Right atrium auricular region (tissue), 2 donors: Measurements from ENCODE around the gene ZBTB5. TPM values are rescaled to one million over a fixed set of nuclear protein-coding genes. Genes with fewer than 3 reads are reported as not detected.

Source experiments
- DNase-seq: peaks from one replicate; pipeline ENCODE4 v3.0.0-alpha.2; 2019; ENCODE audit warnings: low spot score
- H3K27ac ChIP-seq, 2 donors: fragments of 200-600 bp; sonication (generic); 1 replicate in 1 of 2; 2 replicates in 1 of 2; pipeline ENCODE4 v1.5.1; 2016 to 2019
- H3K27me3 ChIP-seq, 2 donors: fragments of 200-600 bp; sonication (generic); one replicate each; pipeline versions ENCODE4 v1.5.1 to v1.6.0; 2017 to 2019
- H3K36me3 ChIP-seq: fragments of 200-600 bp; sonication (generic); one replicate; pipeline ENCODE4 v1.5.1; 2016
- H3K4me1 ChIP-seq, 2 donors: fragments of 200-600 bp; sonication (generic); one replicate each; pipeline versions ENCODE4 v1.5.1 to v1.6.0; 2017 to 2019
- H3K4me3 ChIP-seq, 2 donors: fragments of 200-600 bp; sonication (generic); 1 replicate in 1 of 2; 2 replicates in 1 of 2; pipeline ENCODE4 v1.5.1; 2017 to 2019; ENCODE audit warnings: mild to moderate bottlenecking in 1 of 2, moderate library complexity in 1 of 2
- H3K9me3 ChIP-seq, 2 donors: fragments of 200-600 bp; sonication (generic); one replicate each; pipeline ENCODE4 v1.5.1; 2019
- CTCF ChIP-seq, 2 donors: fragments of 200-600 bp; sonication (generic); IDR thresholded peaks; one replicate each; pipeline ENCODE4 v1.5.1; 2019; ENCODE audit warnings: antibody characterized with exemption in 2 of 2
- total RNA-seq, 2 donors: library from RNA; depleted of rRNA; stranded (reverse); fragments of >200 nt; gene quantifications; one replicate each; pipeline ENCODE4 v1.1.0, GENCODE V29; 2016

The ZBTB5 gene
- total RNA-seq, 2 donors from 2014 or later = 4.9 to 9.9 TPM

- no peak for TF ChIP-seq CTCF (IDR thresholded peaks at IDR 0.05)
- Histone ChIP-seq H3K4me1 (peaks cover 0 to 7% of the 10 kb centered on the region in 2 donors), H3K27ac (no peak overlapping the region), H3K9me3 (no peaks in the 10 kb centered on the region), H3K27me3 (no peaks in the 10 kb centered on the region), H3K4me3 (no peak overlapping the region), H3K36me3 (peaks cover 4% of the 10 kb centered on the region)
- DNase-seq = no peak
Measured at GRCh38 chr9:37447111-37447510, 18.1 kb downstream of the ZBTB5 start.

GRCh38 chr9:37446401-37446800 lies 18.8 kb downstream of the ZBTB5 start:
- Histone ChIP-seq H3K36me3 (peaks cover 11% of the 10 kb centered on the region), H3K4me3 (no peak overlapping the region), H3K4me1 (no peaks in the 10 kb centered on the region), H3K27ac (no peak overlapping the region), H3K27me3 (no peaks in the 10 kb centered on the region), H3K9me3 (no peaks in the 10 kb centered on the region)
- DNase-seq = no peak
- TF ChIP-seq CTCF (IDR thresholded peaks at IDR 0.05) = no peak

DNA sequence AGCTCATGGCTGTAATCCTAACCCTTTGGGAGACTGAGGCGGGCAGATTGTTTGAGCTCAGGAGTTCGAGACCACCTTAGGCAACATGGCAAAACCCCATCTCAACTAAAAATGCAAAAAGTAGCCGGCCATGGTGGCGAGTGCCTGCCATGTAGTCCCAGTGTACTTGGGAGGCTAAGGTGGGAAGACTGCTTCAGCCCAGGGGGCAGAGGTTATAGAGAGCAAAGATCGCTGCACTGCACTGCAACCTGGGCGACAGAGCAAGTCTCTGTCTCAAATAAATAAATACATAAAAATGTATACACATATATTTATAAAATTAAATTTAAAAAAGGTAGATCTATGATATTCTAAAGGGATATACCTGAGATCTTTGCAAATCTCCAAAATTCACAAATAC lies 19.4 kb downstream of the ZBTB5 start:
- Histone ChIP-seq H3K9me3 (no peaks in the 10 kb centered on the region), H3K27me3 (no peaks in the 10 kb centered on the region), H3K4me1 (no peaks in the 10 kb centered on the region), H3K36me3 (peaks cover 17% of the 10 kb centered on the region), H3K4me3 (no peak overlapping the region), H3K27ac (no peak overlapping the region)
- no peak for TF ChIP-seq CTCF (IDR thresholded peaks at IDR 0.05)
- no peak for DNase-seq

DNA sequence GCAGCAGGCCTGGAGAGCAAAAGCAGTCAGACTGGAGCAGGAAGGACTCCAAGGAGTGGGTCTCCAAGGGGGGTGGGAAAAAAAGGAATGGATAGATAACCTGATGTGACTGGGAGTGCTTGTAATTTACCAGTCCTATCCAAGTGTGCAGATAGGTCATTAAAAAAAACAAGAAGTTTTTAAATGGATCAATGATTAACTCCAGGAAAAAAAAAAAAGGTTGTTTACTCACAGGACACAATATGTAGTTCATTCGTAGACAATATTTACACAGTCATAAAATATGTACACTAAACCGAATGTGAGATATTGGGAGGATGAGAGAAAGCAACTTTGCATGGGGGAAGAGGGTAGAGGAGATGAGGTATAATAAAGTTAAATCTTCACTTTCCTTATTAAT lies 20.4 kb downstream of the ZBTB5 start:
- no peaks in the 10 kb centered on the region for H3K27me3 ChIP-seq
- H3K4me3 ChIP-seq = no peak overlapping the region
- TF ChIP-seq CTCF (IDR thresholded peaks at IDR 0.05) = no peak
- H3K36me3 ChIP-seq = peaks cover 26% of the 10 kb centered on the region
- H3K9me3 ChIP-seq = no peaks in the 10 kb centered on the region
- no peak overlapping the region for H3K27ac ChIP-seq
- H3K4me1 ChIP-seq = no peaks in the 10 kb centered on the region
- DNase-seq = no peak

DNA sequence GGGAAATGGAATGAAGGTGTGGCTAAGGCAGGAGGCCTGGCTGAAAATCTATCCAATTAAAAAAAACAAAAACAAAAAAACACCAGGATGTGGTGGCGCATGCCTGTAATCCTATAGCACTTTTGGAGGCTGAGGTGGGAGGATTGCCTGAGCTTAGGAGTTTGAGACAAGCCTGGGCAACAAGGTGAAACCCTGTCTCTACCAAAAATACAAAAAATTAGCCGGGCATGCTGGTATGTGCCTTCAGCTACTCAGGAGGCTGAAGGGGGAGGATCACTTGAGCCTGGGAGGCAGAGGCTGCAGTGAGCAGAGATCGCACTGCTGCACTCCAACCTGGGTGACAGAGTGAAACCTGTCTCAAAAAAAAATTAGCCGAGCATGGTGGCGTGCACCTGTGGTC lies 21.7 kb downstream of the ZBTB5 start:
- TF ChIP-seq CTCF (IDR thresholded peaks at IDR 0.05) = no peak

DNA sequence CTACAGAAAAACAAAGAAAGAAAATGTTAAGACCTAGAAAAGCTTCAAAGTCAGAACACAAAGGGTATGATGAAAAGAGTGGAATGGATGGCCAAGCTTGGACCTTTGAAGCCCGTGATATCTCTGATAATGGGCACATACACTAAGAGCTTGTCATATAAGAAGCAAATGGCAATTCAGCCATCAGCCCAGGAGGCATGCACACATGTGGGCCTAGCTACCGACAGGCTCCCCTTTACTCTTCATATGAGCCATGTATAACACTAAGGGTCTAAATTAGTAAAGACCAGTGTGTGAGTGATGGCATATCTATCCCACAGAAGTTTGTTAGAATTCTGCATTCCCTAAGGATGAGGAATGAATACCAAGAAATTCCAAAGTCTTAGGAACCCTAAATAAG lies 22.7 kb downstream of the ZBTB5 start:
- Histone ChIP-seq H3K4me3 (no peak overlapping the region), H3K27ac (no peak overlapping the region), H3K9me3 (no peaks in the 10 kb centered on the region), H3K4me1 (peaks cover 0 to 6% of the 10 kb centered on the region in 2 donors), H3K27me3 (no peaks in the 10 kb centered on the region), H3K36me3 (peaks cover 49% of the 10 kb centered on the region)
- no peak for TF ChIP-seq CTCF (IDR thresholded peaks at IDR 0.05)
- DNase-seq = no peak

More for the DNA sequence above, 21.7 kb downstream of the ZBTB5 start:
- no peak overlapping the region for H3K27ac ChIP-seq
- DNase-seq = no peak
- peaks cover 39% of the 10 kb centered on the region for H3K36me3 ChIP-seq
- H3K4me1 ChIP-seq = no peaks in the 10 kb centered on the region
- no peak overlapping the region for H3K4me3 ChIP-seq
- no peaks in the 10 kb centered on the region for H3K9me3 ChIP-seq
- H3K27me3 ChIP-seq = no peaks in the 10 kb centered on the region
